WTC11 (cell line): ENCODE results near the gene RASGRF1. TPM values are rescaled to one million over a fixed set of nuclear protein-coding genes. Genes with fewer than 3 reads are reported as not detected.

Source experiments
- ATAC-seq: fragments of 200-7000 bp; cut with Tn5 transposase; 2 replicates; pipeline ENCODE4 v1.10.0; 2021; ENCODE audit warnings: mild to moderate bottlenecking, moderate library complexity
- CTCF ChIA-PET: fragments of 300-600 bp; sonication (Branson Sonifier 250); formaldehyde crosslinking; loops from one replicate; lab custom pipeline; 2021; ENCODE audit warnings: antibody characterized with exemption; lab: Charles Lee
- POLR2A ChIA-PET: fragments of 350-600 bp; sonication (Branson Sonifier 250); formaldehyde crosslinking; loops from one replicate; lab custom pipeline; 2021; ENCODE audit warnings: antibody characterized with exemption; lab: Charles Lee
- DNase-seq: peaks from one replicate; pipeline ENCODE4 v3.0.0; 2021; ENCODE audit warnings: low spot score
- H3K27ac Mint-ChIP-seq: 2 replicates; pipeline ENCODE4 v1.8.0; 2021; ENCODE audit warnings: mixed read lengths
- H3K27me3 Mint-ChIP-seq: 2 replicates; pipeline ENCODE4 v1.8.0; 2021; ENCODE audit warnings: low read depth, mild to moderate bottlenecking, moderate library complexity, mixed read lengths
- H3K36me3 Mint-ChIP-seq: 2 replicates; pipeline ENCODE4 v1.8.0; 2021; ENCODE audit warnings: mixed read lengths
- H3K4me1 Mint-ChIP-seq: 2 replicates; pipeline ENCODE4 v1.8.0; 2022; ENCODE audit warnings: mixed read lengths
- H3K4me3 Mint-ChIP-seq: 2 replicates; pipeline ENCODE4 v1.8.0; 2021; ENCODE audit warnings: mild to moderate bottlenecking, moderate library complexity, mixed read lengths
- H3K9me3 Mint-ChIP-seq: 2 replicates; pipeline ENCODE4 v1.8.0; 2021; ENCODE audit warnings: mixed read lengths
- ETV6 ChIP-seq: sonication (generic); formaldehyde crosslinking; IDR thresholded peaks from 2 replicates; pipeline ENCODE4 v1.8.1; 2022; ENCODE audit warnings: mild to moderate bottlenecking, missing genetic modification reagents
- FOXK1 ChIP-seq: sonication (generic); formaldehyde crosslinking; IDR thresholded peaks from 2 replicates; pipeline ENCODE4 v1.8.0; 2022; ENCODE audit warnings: mild to moderate bottlenecking, moderate library complexity, missing genetic modification reagents
- FOXP1 ChIP-seq: sonication (generic); formaldehyde crosslinking; IDR thresholded peaks from 2 replicates; pipeline ENCODE4 v1.8.0; 2022; ENCODE audit warnings: missing genetic modification reagents, mild to moderate bottlenecking, moderate library complexity, borderline replicate concordance
- FOXP4 ChIP-seq: sonication (generic); formaldehyde crosslinking; IDR thresholded peaks from 2 replicates; pipeline ENCODE4 v1.8.0; 2022; ENCODE audit warnings: mild to moderate bottlenecking, missing genetic modification reagents
- GABPB1 ChIP-seq: sonication (generic); formaldehyde crosslinking; IDR thresholded peaks from 2 replicates; pipeline ENCODE4 v1.8.1; 2023; ENCODE audit warnings: mild to moderate bottlenecking, missing genetic modification reagents
- HMGXB4 ChIP-seq: sonication (generic); formaldehyde crosslinking; IDR thresholded peaks from 2 replicates; pipeline ENCODE4 v1.8.1; 2023; ENCODE audit warnings: mild to moderate bottlenecking, moderate library complexity, missing genetic modification reagents
- IRF1 ChIP-seq: sonication (generic); formaldehyde crosslinking; IDR thresholded peaks from 2 replicates; pipeline ENCODE4 v1.8.0; 2023; ENCODE audit warnings: missing genetic modification reagents
- KAT7 ChIP-seq: sonication (generic); formaldehyde crosslinking; IDR thresholded peaks from 2 replicates; pipeline ENCODE4 v1.8.1; 2023; ENCODE audit warnings: missing genetic modification reagents, mild to moderate bottlenecking, borderline replicate concordance
- NFYB ChIP-seq: sonication (generic); formaldehyde crosslinking; conservative IDR thresholded peaks from 2 replicates; pipeline ENCODE4 v1.8.0; 2022; ENCODE audit warnings: low read depth, missing genetic modification reagents
- RELA ChIP-seq: sonication (generic); formaldehyde crosslinking; IDR thresholded peaks from 2 replicates; pipeline ENCODE4 v1.8.1; 2022; ENCODE audit warnings: missing genetic modification reagents, mild to moderate bottlenecking, borderline replicate concordance
- RORB ChIP-seq: fragments of 250-450 bp; sonication (Bioruptor Pico); IDR thresholded peaks from 2 replicates; pipeline ENCODE4 v1.9.0; 2021; ENCODE audit warnings: mild to moderate bottlenecking
- SP1 ChIP-seq: sonication (generic); formaldehyde crosslinking; conservative IDR thresholded peaks from 2 replicates; pipeline ENCODE4 v1.8.1; 2022; ENCODE audit warnings: missing genetic modification reagents
- TEAD1 ChIP-seq: sonication (generic); formaldehyde crosslinking; IDR thresholded peaks from 2 replicates; pipeline ENCODE4 v1.8.0; 2022; ENCODE audit warnings: mild to moderate bottlenecking, missing genetic modification reagents
- TEAD4 ChIP-seq: sonication (generic); formaldehyde crosslinking; IDR thresholded peaks from 2 replicates; pipeline ENCODE4 v1.8.0; 2022; ENCODE audit warnings: mild to moderate bottlenecking, missing genetic modification reagents
- ZBTB21 ChIP-seq: sonication (generic); formaldehyde crosslinking; IDR thresholded peaks from 2 replicates; pipeline ENCODE4 v1.8.1; 2023; ENCODE audit warnings: mild to moderate bottlenecking, missing genetic modification reagents, borderline replicate concordance
- ZBTB43 ChIP-seq: sonication (generic); formaldehyde crosslinking; IDR thresholded peaks from 2 replicates; pipeline ENCODE4 v1.8.1; 2023; ENCODE audit warnings: mild to moderate bottlenecking, missing genetic modification reagents
- ZNF121 ChIP-seq: sonication (generic); formaldehyde crosslinking; IDR thresholded peaks from 2 replicates; pipeline ENCODE4 v1.8.0; 2023; ENCODE audit warnings: missing genetic modification reagents
- ZNF232 ChIP-seq: sonication (generic); formaldehyde crosslinking; IDR thresholded peaks from 2 replicates; pipeline ENCODE4 v1.8.0; 2022; ENCODE audit warnings: mild to moderate bottlenecking, missing genetic modification reagents
- ZNF263 ChIP-seq: sonication (generic); formaldehyde crosslinking; IDR thresholded peaks from 2 replicates; pipeline ENCODE4 v1.8.1; 2022; ENCODE audit warnings: low read depth, mild to moderate bottlenecking, moderate library complexity, missing genetic modification reagents
- total RNA-seq: library from RNA; stranded (reverse); gene quantifications from 3 replicates; pipeline ENCODE4 v1.2.3, GENCODE V29; 2021
- TF ChIP-seq, protein P1 (sequence below): sonication (generic); formaldehyde crosslinking; IDR thresholded peaks from 2 replicates; pipeline ENCODE4 v1.8.1; 2022; ENCODE audit warnings: low read depth, mild to moderate bottlenecking, moderate library complexity, missing genetic modification reagents, borderline replicate concordance
- TF ChIP-seq, protein P2 (sequence below): sonication (generic); formaldehyde crosslinking; IDR thresholded peaks from 2 replicates; pipeline ENCODE4 v1.8.0; 2022; ENCODE audit warnings: mild to moderate bottlenecking, missing genetic modification reagents
- TF ChIP-seq, protein P3 (sequence below): sonication (generic); formaldehyde crosslinking; IDR thresholded peaks from 2 replicates; pipeline ENCODE4 v1.8.1; 2022; ENCODE audit warnings: mild to moderate bottlenecking, moderate library complexity, missing genetic modification reagents

The RASGRF1 gene
- total RNA-seq, 1 experiment from 2014 or later = 0.85 TPM

DNA sequence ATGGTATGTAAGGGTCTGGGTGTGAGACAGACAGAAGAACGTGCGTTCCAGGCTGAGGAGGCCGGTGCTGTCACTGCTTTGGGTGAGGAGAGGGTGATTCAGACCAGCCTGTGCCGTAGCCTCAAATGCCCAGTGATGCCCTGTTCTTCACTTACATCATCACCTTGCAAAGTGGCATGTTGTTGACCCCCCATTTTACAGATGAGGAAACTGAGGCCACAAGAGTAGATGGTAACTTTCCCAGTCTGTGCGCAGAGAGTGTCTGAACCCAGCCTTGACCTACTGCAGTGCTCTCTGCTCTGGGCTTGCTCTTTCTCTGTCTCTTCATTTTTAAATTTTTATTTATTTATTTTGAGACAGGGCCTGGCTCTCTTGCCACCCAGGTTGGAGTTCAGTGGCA lies 144.1 kb downstream of the RASGRF1 start (continued):
- TF ChIP-seq, protein P1, sequence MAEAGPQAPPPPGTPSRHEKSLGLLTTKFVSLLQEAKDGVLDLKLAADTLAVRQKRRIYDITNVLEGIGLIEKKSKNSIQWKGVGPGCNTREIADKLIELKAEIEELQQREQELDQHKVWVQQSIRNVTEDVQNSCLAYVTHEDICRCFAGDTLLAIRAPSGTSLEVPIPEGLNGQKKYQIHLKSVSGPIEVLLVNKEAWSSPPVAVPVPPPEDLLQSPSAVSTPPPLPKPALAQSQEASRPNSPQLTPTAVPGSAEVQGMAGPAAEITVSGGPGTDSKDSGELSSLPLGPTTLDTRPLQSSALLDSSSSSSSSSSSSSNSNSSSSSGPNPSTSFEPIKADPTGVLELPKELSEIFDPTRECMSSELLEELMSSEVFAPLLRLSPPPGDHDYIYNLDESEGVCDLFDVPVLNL (CRISPR knock-in tag) = no peak
- TF ChIP-seq ZBTB43 (no peak), NFYB (CRISPR knock-in tag) (no peak), RORB (no peak)

- CTCF ChIA-PET = interaction anchor here (0.5 to 2.4 kb wide), 16 partner anchors 10 to 240 kb away, joined by 3 to 25 read pairs (median 4); partner anchors contain the start of gene ADAMTS7
- Mint-ChIP-seq H3K27ac (no peak within 1 kb of the TSS), H3K36me3 (no peaks in the 10 kb centered on the region), H3K4me1 (peaks cover 8% of the 10 kb centered on the region), H3K27me3 (peaks cover 47% of the 10 kb centered on the region), H3K4me3 (peak within 1 kb of the TSS; percentile 70), H3K9me3 (no peaks in the 10 kb centered on the region)
- POLR2A ChIA-PET = interaction anchor here (0.6 kb wide), 1 partner anchor 26 kb away, joined by 4 read pairs; no protein-coding TSS in a partner anchor
- peak; percentile 94 for ATAC-seq
- DNase-seq = peak; percentile 90
- TF ChIP-seq ZNF121 (CRISPR knock-in tag) (peak; percentile 97), IRF1 (CRISPR knock-in tag) (0 out of 2 replicates have a peak, but pooled peaks have one; percentile 45), GABPB1 (CRISPR knock-in tag) (peak; percentile 53), ZBTB21 (0 out of 2 replicates have a peak, but pooled peaks have one; percentile 55), FOXK1 (CRISPR knock-in tag) (peak; percentile 54; the same call in 1 of the 2 replicates), ETV6 (peak; percentile 81), ZNF263 (CRISPR knock-in tag) (peak; percentile 67; the same call in 1 of the 2 replicates), FOXP4 (CRISPR knock-in tag) (peak; percentile 91), TEAD4 (CRISPR knock-in tag) (peak; percentile 17; the same call in 1 of the 2 replicates), SP1 (CRISPR knock-in tag) (peak; percentile 66; the same call in 1 of the 2 replicates), KAT7 (CRISPR knock-in tag) (peak; percentile 82; the same call in 1 of the 2 replicates), ZNF232 (CRISPR knock-in tag) (peak; percentile 71; the same call in 1 of the 2 replicates), RELA (CRISPR knock-in tag) (peak; percentile 43; the same call in 1 of the 2 replicates), HMGXB4 (CRISPR knock-in tag) (peak; percentile 80; the same call in 1 of the 2 replicates), TEAD1 (CRISPR knock-in tag) (peak; percentile 55; the same call in 1 of the 2 replicates), FOXP1 (CRISPR knock-in tag) (peak; percentile 86)
- TF ChIP-seq, protein P2, sequence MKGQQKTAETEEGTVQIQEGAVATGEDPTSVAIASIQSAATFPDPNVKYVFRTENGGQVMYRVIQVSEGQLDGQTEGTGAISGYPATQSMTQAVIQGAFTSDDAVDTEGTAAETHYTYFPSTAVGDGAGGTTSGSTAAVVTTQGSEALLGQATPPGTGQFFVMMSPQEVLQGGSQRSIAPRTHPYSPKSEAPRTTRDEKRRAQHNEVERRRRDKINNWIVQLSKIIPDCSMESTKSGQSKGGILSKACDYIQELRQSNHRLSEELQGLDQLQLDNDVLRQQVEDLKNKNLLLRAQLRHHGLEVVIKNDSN (CRISPR knock-in tag) = no peak; the same call in 1 of the 2 replicates
- TF ChIP-seq, protein P3, sequence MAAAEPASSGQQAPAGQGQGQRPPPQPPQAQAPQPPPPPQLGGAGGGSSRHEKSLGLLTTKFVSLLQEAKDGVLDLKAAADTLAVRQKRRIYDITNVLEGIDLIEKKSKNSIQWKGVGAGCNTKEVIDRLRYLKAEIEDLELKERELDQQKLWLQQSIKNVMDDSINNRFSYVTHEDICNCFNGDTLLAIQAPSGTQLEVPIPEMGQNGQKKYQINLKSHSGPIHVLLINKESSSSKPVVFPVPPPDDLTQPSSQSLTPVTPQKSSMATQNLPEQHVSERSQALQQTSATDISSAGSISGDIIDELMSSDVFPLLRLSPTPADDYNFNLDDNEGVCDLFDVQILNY (CRISPR knock-in tag) = peak; percentile 97
These were observed 145.7 kb downstream of the RASGRF1 start, which contains the start of gene CTSH for GRCh38 chr15:78944669-78945407. Gene CTSH (minus strand): TSS chr15:78945046. CDS start chr15:78944981, 65 bp downstream.
